ENCODE results near the gene CD36.

Gene CD36

GRCh38 chr7:80635998-80636397 lies 2.4 kb upstream of the CD36 start:
- TF ChIP-seq, protein P1, sequence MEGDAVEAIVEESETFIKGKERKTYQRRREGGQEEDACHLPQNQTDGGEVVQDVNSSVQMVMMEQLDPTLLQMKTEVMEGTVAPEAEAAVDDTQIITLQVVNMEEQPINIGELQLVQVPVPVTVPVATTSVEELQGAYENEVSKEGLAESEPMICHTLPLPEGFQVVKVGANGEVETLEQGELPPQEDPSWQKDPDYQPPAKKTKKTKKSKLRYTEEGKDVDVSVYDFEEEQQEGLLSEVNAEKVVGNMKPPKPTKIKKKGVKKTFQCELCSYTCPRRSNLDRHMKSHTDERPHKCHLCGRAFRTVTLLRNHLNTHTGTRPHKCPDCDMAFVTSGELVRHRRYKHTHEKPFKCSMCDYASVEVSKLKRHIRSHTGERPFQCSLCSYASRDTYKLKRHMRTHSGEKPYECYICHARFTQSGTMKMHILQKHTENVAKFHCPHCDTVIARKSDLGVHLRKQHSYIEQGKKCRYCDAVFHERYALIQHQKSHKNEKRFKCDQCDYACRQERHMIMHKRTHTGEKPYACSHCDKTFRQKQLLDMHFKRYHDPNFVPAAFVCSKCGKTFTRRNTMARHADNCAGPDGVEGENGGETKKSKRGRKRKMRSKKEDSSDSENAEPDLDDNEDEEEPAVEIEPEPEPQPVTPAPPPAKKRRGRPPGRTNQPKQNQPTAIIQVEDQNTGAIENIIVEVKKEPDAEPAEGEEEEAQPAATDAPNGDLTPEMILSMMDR (IDR thresholded peaks at IDR 0.05; ENCODE audit: insufficient read depth, low read length, missing control alignments), result no peak
- CTCF ChIA-PET, result interaction anchor here (1.0 kb wide), 1 partner anchor 26 kb away, joined by 3 read pairs; no protein-coding TSS in a partner anchor
- H3K4me3 ChIP-seq (ENCODE audit: low read depth, low read length), result no peak overlapping the region
- no peak for DNase-seq (ENCODE audit: low read depth, low spot score)
- POLR2A ChIA-PET, result interaction anchor here (0.9 kb wide), 1 partner anchor 14 kb away, joined by 3 read pairs; no protein-coding TSS in a partner anchor

- DNase-seq (ENCODE audit: low read depth, low spot score), result no peak
- ChIA-PET CTCF (no interaction called here), POLR2A (interaction anchor here (0.9 kb wide), 1 partner anchor 15 kb away, joined by 3 read pairs; no protein-coding TSS in a partner anchor)
- no peak overlapping the region for H3K4me3 ChIP-seq (ENCODE audit: low read depth, low read length)
- TF ChIP-seq, protein P1 (IDR thresholded peaks at IDR 0.05; ENCODE audit: insufficient read depth, low read length, missing control alignments), result no peak
Measured at GRCh38 chr7:80636709-80637108, 1.7 kb upstream of the CD36 start.

- no peak overlapping the region for H3K4me3 ChIP-seq (ENCODE audit: low read depth, low read length)
- TF ChIP-seq, protein P1 (IDR thresholded peaks at IDR 0.05; ENCODE audit: insufficient read depth, low read length, missing control alignments), result no peak
- no peak for DNase-seq (ENCODE audit: low read depth, low spot score)
- CTCF ChIA-PET, result no interaction called here
- POLR2A ChIA-PET, result no interaction called here
Measured at GRCh38 chr7:80637454-80637853, 988 bp upstream of the CD36 start.

DNA sequence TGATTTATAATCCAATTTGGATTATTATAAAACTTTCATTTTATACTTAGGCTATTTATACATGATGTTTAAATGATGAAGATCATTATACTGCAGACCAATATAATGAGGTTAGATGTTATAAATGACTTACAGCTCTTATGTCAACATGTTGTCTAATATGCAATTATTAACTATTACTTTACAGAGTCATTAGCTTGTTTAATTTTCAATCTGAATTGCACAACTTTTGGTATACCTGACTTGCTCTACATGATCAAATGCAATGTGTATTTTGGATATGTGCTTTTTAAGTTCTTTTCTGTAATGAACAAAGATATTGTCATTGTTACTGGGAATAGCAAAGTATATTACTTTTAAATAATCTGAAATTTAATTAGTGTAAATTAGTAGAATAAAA lies 569 bp downstream of the CD36 start:
- TF ChIP-seq, protein P1 (IDR thresholded peaks at IDR 0.05; ENCODE audit: insufficient read depth, low read length, missing control alignments), result no peak
- CTCF ChIA-PET, result no interaction called here
- no peak overlapping the region for H3K4me3 ChIP-seq (ENCODE audit: low read depth, low read length)
- no peak for DNase-seq (ENCODE audit: low read depth, low spot score)
- POLR2A ChIA-PET, result no interaction called here

GRCh38 chr7:80640846-80641245 lies 2.4 kb downstream of the CD36 start:
- no peak for DNase-seq (ENCODE audit: low read depth, low spot score)
- ChIA-PET POLR2A (no interaction called here), CTCF (interaction anchor here (1.4 to 2.6 kb wide), 2 partner anchors 18 to 212 kb away, joined by 3 to 8 read pairs; no protein-coding TSS in a partner anchor)
- no peak overlapping the region for H3K4me3 ChIP-seq (ENCODE audit: low read depth, low read length)
- TF ChIP-seq, protein P1 (IDR thresholded peaks at IDR 0.05; ENCODE audit: insufficient read depth, low read length, missing control alignments), result no peak

DNA sequence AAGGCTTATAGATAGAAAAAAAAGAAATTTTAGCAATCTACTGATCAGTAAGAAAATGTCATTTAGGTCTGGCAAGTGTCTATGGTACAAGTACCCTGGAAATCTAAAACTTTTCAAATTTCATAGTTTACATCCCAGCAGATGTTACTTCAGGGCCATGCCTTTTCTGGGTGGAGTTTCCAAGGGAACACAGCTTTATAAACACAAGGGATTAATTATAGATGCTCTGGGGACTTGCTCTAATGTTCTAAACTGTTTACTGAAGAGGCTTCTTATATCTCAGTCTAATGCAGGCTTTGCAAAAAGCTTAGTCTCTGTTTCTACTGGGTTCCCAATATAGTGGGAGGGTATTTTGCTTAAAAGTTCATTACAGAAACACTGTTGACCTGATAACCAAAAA lies 3.1 kb downstream of the CD36 start:
- no peak for DNase-seq (ENCODE audit: low read depth, low spot score)
- TF ChIP-seq, protein P1 (IDR thresholded peaks at IDR 0.05; ENCODE audit: insufficient read depth, low read length, missing control alignments), result no peak
- ChIA-PET CTCF (interaction anchor here (1.0 to 2.6 kb wide), 5 partner anchors 14 to 213 kb away, joined by 3 to 8 read pairs (median 3); no protein-coding TSS in a partner anchor), POLR2A (no interaction called here)
- H3K4me3 ChIP-seq (ENCODE audit: low read depth, low read length), result no peak overlapping the region
